GM21576 (cell line): ENCODE measurements around the gene PLEK.
"Not testable (repeated sequence)": the region's sequence is repeated elsewhere in the genome, so short reads cannot be mapped to it uniquely, and the experiment has no call there.

ENCODE experiments used
- ATAC-seq: cut with Tn5 transposase; IDR thresholded peaks from one replicate; pipeline ENCODE4 v1.9.1; 2021; ENCODE audit warnings: mild to moderate bottlenecking, moderate library complexity; ENCODE audit not compliant: unreplicated experiment

PLEK gene

DNA sequence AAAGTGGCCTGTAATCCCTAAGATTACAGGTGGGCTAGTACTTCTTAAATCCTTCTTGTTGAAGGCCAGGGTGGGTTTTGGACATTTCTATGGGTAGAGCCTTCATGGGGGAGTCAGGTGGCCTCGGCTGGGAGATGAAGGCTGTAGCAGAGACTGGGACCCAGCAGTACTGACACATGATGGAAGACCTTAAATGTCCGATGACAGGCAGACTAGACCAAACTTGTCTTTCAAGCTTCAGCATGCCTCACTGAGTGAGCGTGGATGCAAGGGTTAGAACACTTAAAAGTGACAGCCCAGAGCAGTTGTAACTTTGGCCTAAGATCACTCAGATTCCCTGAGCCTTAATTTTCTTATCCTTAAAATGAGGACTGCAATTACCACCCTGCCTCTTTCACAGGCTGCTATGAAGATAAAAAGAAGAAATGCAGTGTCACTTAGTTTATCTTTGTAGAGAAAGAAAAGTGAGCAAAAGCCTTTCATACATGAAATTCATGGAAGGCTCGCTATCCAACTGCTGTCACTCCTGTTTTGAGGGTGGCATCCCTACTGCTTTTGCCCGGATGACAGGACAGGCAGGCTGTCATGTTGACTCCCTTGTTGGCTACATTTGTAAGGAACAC is 19.5 kb downstream of the PLEK start:
- no peak for ATAC-seq

DNA sequence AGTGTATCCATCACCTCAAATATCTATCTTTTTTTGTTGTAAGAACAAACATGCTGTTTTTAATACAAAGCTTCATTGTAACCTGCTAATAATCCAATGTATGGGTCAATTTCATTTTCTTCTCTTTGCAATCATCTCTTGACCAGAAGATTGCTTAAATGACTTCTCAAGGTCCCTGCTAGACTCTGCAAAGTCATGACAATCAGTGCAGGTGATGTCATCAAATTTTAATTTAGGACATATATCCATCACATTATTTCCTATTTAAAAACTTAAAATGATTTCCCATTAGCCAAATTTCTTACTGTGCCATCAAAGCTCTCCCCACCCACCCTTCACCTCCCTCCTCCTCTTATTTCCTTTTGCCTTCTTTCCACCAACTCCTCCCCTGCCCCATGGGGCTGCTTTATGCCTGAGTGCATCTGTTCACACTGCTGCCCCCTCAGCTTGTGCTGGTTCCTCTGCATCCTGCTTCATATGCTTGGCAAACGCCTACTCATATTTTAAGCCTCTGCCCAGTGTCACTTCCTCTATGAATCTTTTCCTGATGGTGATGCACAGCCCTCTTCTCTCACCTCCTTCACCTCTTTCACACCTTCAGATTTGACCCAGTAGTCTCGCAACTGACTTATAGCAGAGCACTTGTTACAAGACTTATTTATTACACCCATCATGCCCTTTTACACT is 20.3 kb downstream of the PLEK start:
- peak; percentile 56 for ATAC-seq

DNA sequence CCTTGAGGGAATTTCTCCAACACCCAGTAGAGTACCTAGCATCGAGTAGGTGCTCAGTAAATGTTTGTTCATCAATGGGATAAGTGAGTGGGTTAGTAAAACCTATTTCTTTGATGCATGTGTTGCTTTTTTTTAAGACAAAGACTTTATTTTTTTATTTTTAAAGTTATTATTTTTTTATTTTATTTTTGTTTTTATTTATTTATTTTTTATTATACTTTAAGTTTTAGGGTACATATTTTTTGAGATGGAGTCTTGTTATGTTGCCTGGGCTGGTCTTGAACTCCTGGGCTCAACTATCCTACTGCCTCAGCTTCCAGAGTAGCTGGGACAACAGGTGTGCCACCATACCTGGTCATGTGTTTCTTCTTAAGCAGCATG is 20.8 kb downstream of the PLEK start:
- no peak for ATAC-seq

DNA sequence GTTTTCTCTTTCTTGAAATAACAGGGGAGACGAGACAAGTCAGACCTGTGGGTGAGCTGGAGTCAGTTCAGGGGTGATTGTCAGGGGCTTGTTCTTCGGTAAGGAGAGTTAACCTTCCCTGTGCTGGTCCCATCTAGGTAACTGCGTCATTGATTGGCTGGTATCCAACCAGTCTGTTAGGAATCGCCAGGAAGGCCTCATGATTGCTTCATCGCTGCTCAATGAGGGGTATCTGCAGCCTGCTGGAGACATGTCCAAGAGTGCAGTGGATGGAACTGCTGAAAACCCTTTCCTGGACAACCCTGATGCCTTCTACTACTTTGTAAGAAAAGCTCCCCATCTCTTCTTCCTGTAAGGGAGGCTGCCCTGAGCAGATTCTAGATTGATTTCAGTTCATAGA is 21.3 kb downstream of the PLEK start:
- no peak for ATAC-seq

DNA sequence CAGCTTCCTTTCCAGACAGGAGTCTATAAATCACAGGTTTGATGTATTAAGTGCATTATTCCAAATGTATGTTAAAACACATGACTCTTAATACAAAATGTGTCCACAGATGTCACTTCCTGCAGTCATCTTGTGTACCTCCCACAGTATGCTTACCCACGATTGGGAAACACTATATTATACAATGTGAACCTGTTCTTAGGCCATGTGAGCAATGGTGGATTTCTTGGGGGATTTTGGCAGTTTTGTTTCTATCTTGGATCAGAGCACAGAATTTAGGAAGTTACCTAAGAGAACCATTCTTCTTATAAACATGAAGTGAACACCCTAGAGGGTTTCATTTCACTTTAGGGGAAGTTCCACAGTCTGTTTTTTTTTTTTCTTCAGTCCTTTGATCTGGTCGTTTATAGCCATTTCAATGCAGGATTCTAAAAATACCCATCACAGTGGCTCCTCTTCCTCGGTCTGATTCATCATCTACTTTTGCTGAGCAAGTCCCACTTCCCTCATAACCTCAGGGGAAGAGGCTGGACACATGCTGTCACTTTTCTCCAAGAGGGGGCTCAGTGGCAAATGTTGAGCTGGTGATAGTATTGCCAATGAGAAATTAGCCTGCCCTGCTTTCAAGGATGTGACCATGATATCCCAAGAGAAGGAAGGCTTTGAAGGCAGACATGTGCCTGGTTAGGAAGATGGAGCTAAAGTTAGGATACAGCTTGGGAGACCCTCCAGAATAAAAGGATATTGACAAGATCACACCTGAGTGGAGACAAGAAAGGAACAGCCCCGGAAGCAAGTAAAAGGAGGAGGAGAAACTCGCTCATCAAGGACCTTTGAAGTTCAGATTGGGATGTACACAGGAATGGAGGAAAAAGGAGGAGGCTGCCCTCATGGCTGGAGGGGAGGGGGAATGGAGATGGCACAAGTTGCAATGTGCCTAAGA is 22.6 kb downstream of the PLEK start:
- peak; percentile 36 for ATAC-seq

DNA sequence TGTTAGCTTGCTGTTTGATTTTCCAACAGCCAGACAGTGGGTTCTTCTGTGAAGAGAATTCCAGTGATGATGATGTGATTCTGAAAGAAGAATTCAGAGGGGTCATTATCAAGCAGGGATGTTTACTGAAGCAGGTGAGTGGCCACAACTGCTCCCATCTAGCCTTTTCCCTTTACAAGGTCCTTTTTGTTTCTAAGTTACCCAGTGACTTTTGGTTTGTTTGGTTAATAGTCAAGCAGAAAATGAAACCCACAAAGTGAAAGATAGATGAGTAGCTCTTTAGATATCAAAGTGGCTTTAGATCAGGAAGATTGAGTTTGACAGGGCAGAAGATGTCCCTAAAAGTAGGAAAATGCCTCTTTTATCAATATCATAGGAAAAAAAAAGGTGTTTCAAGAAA is 23.3 kb downstream of the PLEK start:
- ATAC-seq, result no peak

DNA sequence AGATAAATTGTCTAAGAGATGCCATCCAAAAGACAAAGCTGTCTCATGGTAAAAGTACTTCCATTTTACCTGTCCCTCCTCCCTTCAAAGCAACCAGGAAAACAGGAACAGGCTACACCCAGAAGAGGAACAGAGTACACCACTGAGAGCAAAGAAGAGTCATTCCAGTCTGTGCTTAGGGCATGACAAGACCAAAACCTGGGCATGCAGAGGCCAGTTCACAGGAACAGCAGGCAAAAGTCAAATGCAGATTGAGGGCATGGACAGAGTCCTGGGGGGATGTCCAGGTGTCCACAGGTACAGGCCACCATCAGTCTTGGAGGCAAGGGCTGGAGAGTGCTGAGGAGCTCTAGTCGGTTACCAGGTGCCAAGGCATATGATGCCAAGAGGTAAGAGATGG is 23.7 kb downstream of the PLEK start:
- ATAC-seq, result no peak

DNA sequence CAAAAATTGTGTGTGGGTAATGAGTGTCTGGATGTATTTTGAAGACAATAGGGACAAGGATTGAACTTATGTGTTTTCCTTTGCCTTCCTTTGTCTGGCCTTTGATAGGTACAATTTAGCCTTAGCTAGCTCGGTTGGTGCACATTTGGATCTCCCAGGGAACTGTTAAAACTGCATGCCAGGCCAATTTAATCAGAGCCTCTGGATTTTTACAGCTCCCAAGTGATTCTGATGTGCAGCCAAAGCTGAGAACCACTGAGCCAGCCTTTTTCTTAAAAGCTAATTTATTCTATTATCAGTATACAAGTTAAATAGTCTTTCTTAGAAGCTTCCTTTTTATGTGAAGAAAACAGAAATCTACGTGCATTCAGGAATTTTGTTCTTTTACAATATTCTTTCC is 25.0 kb downstream of the PLEK start:
- no peak for ATAC-seq

DNA sequence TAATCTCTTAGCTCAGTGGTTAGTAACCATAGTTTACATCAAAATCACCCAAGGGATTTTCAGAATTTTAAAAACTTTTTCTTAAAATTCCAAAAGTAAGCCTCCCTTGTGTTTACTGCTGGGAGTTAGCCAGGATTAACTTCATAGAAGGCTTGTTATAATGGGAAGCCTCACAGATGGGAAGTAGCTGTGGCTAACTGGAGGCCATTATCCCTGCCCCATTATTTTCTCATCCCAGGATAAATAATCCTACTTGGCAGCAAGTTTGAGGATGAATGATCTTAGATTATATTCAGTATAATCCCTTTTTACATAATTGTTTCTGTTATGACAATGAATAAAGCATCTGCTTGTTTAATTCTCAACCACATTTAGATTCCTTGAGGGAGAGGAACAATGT is 25.5 kb downstream of the PLEK start:
- no peak for ATAC-seq

DNA sequence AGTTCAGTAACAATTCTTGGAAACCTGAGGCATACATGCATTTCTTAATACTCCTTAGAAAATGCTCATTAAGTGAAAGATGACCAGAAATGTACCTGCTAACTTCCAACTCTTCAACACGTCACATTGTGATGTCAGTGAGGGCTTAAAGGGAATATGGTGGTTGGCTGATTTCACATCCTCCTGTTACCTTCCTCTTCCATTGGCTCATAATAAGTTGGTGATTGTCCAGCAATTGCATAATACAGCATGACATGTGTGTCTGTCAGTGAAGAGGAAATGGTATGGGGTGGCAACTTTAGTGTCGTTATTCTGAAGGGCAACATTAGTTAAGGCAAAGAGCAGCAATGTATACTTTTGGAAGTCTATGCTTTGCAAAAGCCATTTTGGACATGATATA is 26.0 kb downstream of the PLEK start:
- no peak for ATAC-seq

DNA sequence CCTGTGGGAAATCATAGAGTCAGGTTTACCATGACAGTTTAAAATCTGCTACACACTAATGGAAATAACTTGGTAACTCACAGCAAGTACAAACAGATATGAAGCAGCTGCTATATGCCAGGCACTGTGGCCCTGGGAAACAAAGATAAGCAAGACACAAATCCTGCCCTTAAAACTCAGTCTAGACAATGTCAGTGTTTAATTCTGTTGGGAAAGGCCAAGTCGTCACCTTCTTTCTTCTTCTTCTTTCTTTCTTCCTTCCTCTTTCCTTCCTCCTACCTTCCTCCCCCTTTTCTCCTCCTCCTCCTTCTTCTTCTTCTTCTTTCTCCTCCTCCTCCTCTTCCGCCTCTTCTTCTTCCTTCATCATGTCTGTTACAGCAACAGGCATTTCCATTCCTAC is 26.8 kb downstream of the PLEK start:
- ATAC-seq, result no peak

DNA sequence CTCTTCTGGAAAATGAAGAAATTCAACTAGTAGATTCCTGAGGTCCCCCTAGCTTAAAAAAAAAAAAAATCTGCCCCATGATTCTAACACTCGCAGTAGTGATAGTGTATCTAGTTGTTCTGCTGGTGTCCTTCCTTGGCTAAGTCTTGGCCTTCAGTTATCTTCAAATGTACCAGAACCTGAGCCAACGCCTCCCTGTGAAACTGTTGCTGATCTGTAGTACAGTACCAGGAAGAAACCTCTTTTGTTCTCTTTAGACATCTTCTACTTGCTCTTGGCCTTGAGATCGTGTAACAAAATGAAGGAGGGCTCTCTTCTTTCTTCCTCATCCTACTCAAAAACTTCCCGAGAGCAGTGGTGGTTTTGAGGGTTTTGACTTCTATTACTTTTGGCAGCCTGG is 31.0 kb downstream of the PLEK start:
- ATAC-seq, result no peak

DNA sequence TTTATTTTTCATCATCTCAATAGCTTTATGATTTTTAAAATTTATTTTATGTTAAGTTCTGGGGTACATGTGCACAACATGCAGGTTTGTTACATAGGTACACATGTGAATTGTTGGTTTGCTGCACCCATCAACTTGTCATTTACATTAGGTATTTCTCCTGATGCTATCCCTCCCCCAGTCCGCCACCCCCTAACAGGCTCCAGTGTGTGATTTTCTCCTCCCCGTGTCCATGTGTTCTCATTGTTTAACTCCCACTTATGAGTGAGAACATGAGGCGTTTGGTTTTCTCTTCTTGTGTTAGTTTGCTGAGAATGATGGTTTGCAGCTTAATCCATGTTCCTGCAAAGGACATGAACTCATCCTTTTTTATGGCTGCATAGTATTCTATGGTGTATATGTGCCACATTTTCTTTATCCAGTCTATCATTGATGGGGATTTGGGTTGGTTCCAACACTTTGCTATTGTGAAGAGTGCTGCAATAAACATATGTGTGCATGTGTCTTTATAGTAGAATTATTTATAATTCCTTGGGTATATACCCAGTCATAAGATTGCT is 32.7 kb downstream of the PLEK start:
- not testable (repeated sequence) for ATAC-seq

DNA sequence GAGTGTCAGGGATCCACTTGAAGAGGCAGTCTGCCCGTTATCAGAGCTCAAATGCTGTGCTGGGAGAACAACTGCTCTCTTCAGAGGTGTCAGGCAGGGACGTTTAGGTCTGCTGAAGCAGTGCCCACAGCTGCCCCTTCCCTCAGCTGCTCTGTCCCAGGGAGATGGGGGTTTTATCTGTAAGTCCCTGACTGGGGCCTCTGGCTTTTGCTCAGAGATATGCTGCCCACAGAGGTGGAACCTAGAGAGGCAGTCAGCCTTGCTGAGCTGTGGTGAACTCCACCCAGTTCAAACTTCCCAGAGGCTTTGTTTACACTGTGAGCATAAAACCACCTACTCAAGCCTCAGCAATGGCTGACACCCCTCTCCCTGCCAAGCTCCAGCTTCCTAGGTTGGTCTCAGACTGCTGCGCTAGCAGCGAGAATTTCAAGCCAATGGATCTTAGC is 38.1 kb downstream of the PLEK start:
- ATAC-seq, result no peak

DNA sequence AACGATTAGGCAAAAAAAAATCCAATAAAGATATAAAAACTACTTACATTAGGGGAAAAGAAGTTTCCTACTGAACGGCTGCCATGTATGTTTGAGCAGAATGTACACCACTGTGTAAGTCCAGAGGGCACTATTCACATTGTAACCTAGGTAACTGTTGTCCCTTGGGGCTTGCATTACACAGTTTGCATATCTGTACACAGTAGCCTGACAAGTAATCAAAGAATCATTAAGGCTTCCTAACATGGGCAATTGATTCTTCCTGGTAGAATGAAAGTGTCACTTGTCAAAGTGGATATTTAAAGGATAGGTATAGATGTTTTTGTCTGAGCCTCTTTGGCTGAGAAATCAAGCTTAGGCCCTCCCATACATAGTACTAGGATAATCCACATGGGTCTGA is 39.1 kb downstream of the PLEK start:
- ATAC-seq, result no peak

DNA sequence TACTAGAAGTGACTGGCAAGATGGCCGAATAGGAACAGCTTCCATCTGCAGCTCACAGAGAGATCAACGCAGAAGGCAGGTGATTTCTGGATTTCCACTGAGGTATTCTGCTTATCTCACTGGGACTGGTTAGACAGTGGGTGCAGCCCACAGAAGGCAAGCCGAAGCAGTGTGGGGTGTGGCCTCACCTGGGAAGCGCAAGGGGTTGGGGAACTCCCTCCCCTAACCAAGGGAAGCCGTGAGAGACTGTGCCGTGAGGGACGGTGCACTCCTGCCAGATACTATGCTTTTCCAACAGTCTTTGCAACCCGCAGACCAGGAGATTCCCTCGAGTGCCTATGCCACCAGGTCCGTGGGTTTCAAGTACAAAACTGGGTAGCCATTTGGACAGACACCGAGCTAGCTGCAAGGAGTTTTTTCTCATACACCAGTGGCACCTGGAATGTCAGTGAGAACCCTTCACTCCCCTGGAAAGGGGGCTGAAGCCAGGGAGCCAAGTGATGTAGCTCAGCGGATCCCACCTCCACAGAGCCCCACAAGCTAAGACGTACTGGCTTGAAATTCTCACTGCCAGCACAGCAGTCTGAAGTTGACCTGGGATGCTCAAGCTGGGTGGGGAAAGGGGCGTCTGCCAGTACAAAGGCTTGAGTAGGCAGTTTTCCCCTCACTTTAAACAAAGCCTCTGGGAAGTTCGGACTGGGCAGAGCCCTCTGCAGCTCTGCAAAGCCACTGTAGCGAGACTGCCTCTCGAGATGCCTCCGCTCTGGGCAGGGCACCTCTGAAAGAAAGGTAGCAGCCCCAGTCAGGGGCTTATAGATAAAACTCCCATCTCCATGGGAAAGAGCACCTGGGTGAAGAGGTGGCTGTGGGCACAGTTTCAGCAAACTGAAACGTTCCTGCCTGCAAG is 40.1 kb downstream of the PLEK start:
- ATAC-seq, result no peak

DNA sequence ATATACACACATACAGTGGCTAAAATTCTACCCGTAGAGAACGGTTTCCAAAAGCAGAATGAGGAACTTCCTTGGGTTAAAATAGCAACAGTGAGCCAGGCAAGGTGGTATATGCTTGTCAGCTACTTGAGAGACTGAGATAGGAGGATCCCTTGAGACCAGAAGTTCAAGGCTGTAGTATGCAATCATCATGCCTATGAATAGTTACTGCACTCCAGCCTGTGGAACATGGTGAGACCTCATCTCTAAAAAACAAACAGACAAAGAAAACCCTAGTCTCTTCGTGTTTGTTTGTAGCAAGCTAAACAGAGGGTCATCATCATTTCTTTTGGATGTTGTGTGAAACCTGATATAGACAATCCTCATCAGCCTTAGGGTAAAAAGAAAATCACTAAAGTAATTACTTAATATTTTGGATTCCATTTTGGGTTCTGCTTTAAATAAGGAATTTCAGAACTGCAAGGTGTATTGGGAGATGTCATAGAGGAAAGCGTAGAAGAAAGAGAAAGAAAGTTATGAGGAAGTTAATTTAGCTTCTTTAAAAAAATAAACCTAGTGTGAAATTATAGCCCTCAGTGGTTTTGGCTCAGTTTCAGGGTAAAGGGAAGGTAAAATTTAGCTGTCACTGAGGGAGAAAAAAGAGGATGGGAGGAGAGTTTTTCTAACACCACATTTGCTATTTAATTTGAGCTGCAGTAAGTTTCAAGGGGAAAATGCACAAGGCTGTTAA is 46.5 kb downstream of the PLEK start:
- ATAC-seq, result peak; percentile 93

DNA sequence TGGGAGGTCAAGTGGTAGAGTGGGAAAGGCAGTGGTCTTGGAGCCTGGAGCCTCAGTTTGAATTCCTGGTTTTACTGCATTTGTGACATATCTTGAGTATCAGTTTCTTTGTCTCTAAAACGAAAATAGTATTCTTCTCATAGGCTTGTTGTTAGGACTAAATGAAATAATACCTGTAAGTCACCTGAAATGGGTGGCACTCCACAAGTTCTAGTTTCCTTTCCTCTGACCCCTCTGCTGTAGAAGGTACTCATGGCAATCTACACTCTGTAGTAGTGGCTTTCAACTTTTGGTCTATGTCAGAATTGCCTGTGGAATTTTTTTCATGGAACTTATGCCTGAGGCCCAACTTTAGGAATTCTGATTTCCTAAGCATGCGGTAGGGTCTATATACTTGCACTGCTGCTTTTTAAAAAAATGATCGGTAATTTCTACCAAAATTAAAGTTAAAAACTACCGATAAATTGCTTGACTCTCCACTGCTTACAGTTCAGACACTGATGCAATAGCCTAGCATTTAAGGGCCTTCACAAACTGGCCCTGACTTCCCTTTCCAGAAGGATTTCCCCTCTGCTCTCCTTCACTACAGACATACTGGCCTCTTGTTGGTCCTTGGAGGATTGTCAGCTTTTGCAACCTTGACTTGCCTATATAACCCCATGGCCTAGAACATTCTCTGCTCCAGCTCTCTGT is 47.2 kb downstream of the PLEK start:
- ATAC-seq, result peak; percentile 44

DNA sequence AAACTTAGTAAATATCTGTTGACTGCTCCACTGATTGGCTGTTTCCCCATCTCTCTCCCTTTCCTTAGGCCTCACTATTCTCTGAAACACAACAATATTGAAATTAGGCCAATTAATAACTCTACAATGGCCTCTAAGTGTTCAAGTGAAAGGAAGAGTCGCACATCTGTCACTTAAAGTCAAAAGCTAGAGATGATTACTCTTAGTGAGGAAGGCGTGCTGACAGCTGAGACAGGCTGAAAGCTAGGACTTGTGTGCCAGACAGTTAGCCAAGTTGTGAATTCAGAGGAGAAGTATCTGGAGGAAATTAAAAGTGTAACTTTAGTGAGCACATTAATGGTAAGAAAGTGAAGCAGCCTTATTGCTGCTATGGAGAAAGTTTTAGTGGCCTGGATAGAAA is 48.4 kb downstream of the PLEK start:
- no peak for ATAC-seq
